GM12878 (cell line): ENCODE results near the gene IRS1. TPM values are rescaled to one million over a fixed set of nuclear protein-coding genes. Genes with fewer than 3 reads are reported as not detected.

Experiments used
- ASH2L ChIP-seq: fragments of 300-600, 200-600 bp; sonication (generic); IDR thresholded peaks from 2 replicates; pipeline ENCODE4 v1.6.1; 2017; ENCODE audit warnings: low read depth, mild to moderate bottlenecking, borderline replicate concordance
- HDGF ChIP-seq: fragments of 450-650 bp; IDR thresholded peaks from 2 replicates; pipeline ENCODE4 v1.6.1; 2016; ENCODE audit warnings: antibody characterized with exemption
- MTA2 ChIP-seq: fragments of 450-650 bp; IDR thresholded peaks from 2 replicates; pipeline ENCODE4 v1.6.1; 2016; ENCODE audit warnings: low read depth, mild to moderate bottlenecking, moderate library complexity
- RB1 ChIP-seq: fragments of 450-650 bp; formaldehyde crosslinking; IDR thresholded peaks from 2 replicates; pipeline ENCODE4 v1.6.1; 2017; ENCODE audit warnings: mild to moderate bottlenecking, borderline replicate concordance
- ZNF207 ChIP-seq: fragments of 450-650 bp; IDR thresholded peaks from 2 replicates; pipeline ENCODE4 v1.6.1; 2014; ENCODE audit warnings: antibody characterized with exemption, mild to moderate bottlenecking, borderline replicate concordance
- polyA plus RNA-seq, 11 experiments: library from polyadenylated mRNA; depleted of rRNA in 4 of 11; unstranded in 6 of 11; stranded (reverse) in 5 of 11; fragments of >200 nt; fragmentation: Nextera tagmentation in 4 of 11; fragmentation: Illumina TruSeq in 1 of 11; extraction: Ambion mirVana in 4 of 11; extraction: Trizol in 1 of 11; gene quantifications; 1 replicate in 1 of 11; 2 replicates in 10 of 11; pipeline versions ENCODE4 v1.2.1 to v1.2.3, GENCODE V29; 2011 to 2016; ENCODE audit warnings: inconsistent platforms in 2 of 11, missing spikeins in 2 of 11, low read depth in 1 of 11
- total RNA-seq, 4 experiments: library from RNA; depleted of rRNA in 3 of 4; stranded (reverse); fragments of >200 nt in 3 of 4; fragmentation: Illumina TruSeq in 1 of 4; extraction: Trizol in 1 of 4; gene quantifications; 2 replicates each; pipeline versions ENCODE4 v1.2.1 to v1.2.3, GENCODE V29; 2013 to 2021
- TF ChIP-seq, protein P1 (sequence below): fragments of 450-650 bp; IDR thresholded peaks from 2 replicates; pipeline ENCODE4 v1.6.1; 2017; ENCODE audit warnings: antibody characterized with exemption, mild to moderate bottlenecking, moderate library complexity
- TF ChIP-seq, protein P2 (sequence below): IDR thresholded peaks from 2 replicates; pipeline ENCODE4 v1.6.1; 2012; ENCODE audit warnings: low read depth, low read length, improper control_type of control experiment
- TF ChIP-seq, protein P3 (sequence below): fragments of 450-650 bp; IDR thresholded peaks from 2 replicates; pipeline ENCODE4 v1.6.1; 2016; ENCODE audit warnings: mild to moderate bottlenecking

The IRS1 gene
- total and polyA plus RNA-seq, 10 of the 15 experiments (the other 5 are each of a cell fraction or from before 2014, with no cell fraction given), result 0.03 to 1.7 (median 0.34) TPM

DNA sequence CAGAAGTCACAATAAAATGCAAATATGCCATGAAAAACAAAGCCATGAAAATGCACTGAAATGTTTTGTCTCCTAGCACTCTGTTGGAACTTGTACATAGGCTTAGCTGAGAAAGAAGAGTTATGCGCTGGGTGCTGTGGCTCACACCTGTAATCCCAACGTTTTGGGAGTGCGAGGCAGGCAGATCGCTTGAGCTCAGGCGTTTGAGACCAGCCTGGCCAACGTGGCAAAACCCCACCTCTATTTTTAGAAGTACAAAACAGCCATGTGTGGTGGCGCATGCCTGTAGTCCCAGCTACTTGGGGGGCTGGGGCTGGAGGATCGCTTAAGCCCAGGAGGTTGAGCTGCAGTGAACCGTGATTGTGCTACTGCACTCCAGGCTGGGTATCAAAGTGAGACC lies 39.9 kb downstream of the IRS1 start (continued):
- TF ChIP-seq, protein P1, sequence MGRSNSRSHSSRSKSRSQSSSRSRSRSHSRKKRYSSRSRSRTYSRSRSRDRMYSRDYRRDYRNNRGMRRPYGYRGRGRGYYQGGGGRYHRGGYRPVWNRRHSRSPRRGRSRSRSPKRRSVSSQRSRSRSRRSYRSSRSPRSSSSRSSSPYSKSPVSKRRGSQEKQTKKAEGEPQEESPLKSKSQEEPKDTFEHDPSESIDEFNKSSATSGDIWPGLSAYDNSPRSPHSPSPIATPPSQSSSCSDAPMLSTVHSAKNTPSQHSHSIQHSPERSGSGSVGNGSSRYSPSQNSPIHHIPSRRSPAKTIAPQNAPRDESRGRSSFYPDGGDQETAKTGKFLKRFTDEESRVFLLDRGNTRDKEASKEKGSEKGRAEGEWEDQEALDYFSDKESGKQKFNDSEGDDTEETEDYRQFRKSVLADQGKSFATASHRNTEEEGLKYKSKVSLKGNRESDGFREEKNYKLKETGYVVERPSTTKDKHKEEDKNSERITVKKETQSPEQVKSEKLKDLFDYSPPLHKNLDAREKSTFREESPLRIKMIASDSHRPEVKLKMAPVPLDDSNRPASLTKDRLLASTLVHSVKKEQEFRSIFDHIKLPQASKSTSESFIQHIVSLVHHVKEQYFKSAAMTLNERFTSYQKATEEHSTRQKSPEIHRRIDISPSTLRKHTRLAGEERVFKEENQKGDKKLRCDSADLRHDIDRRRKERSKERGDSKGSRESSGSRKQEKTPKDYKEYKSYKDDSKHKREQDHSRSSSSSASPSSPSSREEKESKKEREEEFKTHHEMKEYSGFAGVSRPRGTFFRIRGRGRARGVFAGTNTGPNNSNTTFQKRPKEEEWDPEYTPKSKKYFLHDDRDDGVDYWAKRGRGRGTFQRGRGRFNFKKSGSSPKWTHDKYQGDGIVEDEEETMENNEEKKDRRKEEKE, result no peak
- TF ChIP-seq MTA2 (no peak), ASH2L (no peak), HDGF (no peak), ZNF207 (no peak), RB1 (no peak)
- TF ChIP-seq, protein P2, sequence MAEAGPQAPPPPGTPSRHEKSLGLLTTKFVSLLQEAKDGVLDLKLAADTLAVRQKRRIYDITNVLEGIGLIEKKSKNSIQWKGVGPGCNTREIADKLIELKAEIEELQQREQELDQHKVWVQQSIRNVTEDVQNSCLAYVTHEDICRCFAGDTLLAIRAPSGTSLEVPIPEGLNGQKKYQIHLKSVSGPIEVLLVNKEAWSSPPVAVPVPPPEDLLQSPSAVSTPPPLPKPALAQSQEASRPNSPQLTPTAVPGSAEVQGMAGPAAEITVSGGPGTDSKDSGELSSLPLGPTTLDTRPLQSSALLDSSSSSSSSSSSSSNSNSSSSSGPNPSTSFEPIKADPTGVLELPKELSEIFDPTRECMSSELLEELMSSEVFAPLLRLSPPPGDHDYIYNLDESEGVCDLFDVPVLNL, result no peak
- TF ChIP-seq, protein P3, sequence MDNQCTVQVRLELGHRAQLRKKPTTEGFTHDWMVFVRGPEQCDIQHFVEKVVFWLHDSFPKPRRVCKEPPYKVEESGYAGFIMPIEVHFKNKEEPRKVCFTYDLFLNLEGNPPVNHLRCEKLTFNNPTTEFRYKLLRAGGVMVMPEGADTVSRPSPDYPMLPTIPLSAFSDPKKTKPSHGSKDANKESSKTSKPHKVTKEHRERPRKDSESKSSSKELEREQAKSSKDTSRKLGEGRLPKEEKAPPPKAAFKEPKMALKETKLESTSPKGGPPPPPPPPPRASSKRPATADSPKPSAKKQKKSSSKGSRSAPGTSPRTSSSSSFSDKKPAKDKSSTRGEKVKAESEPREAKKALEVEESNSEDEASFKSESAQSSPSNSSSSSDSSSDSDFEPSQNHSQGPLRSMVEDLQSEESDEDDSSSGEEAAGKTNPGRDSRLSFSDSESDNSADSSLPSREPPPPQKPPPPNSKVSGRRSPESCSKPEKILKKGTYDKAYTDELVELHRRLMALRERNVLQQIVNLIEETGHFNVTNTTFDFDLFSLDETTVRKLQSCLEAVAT, result no peak
